ENCODE measurements around the gene GINS1. TPM values are rescaled to one million over a fixed set of nuclear protein-coding genes. Genes with fewer than 3 reads are reported as not detected.

The GINS1 gene
- total RNA-seq, 2 experiments from 2014 or later: 22.8 to 29.9 TPM

DNA sequence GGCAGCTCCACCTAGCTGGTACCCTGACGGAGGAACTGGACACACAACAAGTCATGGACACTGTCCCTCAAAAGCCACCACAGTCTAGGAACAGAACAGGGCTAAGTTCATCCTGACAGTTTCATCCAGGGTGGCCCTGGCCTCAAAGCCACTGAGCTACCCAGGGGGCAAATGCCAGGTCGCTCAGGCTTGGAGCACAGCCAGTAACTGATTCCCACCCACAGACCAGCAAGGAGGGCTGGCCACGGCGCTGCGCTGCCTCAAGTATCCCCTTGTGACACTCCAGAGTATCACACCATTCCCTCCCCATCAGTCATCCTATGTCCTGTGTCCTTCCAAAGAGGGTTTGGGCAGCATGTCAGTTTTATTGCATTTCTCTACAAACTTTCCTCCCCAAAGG, 72.2 kb downstream of the GINS1 start:
- ChIA-PET POLR2A (interaction anchor here (0.8 kb wide), 1 partner anchor 124 kb away, joined by 3 read pairs; no protein-coding TSS in a partner anchor), CTCF (ENCODE audit: unreplicated experiment) (no interaction called here)
- intact Hi-C loops (cut with micrococcal nuclease; ENCODE audit: unreplicated experiment): no loop called here
- Histone ChIP-seq H2AFZ (ENCODE audit: low read length) (no peak overlapping the region), H4K20me1 (ENCODE audit: insufficient read depth, low read length) (no peaks in the 10 kb centered on the region), H3K4me1 (ENCODE audit: insufficient read depth, low read length, poor library complexity, severe bottlenecking) (no peaks in the 10 kb centered on the region), H3K79me2 (ENCODE audit: insufficient read depth, low read depth, low read length) (no peaks in the 10 kb centered on the region), H3K9me3 (ENCODE audit: low read length) (no peaks in the 10 kb centered on the region), H3K4me3 (ENCODE audit: low read depth, low read length, poor library complexity, severe bottlenecking) (no peak overlapping the region), H3K36me3 (ENCODE audit: insufficient read depth, low read length) (no peaks in the 10 kb centered on the region), H3K27ac (ENCODE audit: low read depth, low read length, poor library complexity, severe bottlenecking) (no peak overlapping the region), H3K4me2 (ENCODE audit: low read length) (no peak overlapping the region), H3K9me2 (ENCODE audit: insufficient read depth, low read length) (no peaks in the 10 kb centered on the region)
- no TSS peak for BruUV-seq (replicated peaks)
- no peak for DNase-seq (ENCODE audit: low spot score)
- TF ChIP-seq, protein P1, sequence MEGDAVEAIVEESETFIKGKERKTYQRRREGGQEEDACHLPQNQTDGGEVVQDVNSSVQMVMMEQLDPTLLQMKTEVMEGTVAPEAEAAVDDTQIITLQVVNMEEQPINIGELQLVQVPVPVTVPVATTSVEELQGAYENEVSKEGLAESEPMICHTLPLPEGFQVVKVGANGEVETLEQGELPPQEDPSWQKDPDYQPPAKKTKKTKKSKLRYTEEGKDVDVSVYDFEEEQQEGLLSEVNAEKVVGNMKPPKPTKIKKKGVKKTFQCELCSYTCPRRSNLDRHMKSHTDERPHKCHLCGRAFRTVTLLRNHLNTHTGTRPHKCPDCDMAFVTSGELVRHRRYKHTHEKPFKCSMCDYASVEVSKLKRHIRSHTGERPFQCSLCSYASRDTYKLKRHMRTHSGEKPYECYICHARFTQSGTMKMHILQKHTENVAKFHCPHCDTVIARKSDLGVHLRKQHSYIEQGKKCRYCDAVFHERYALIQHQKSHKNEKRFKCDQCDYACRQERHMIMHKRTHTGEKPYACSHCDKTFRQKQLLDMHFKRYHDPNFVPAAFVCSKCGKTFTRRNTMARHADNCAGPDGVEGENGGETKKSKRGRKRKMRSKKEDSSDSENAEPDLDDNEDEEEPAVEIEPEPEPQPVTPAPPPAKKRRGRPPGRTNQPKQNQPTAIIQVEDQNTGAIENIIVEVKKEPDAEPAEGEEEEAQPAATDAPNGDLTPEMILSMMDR (conservative IDR thresholded peaks at IDR 0.05; ENCODE audit: low read length): no peak
- TF ChIP-seq EZH2phosphoT487 (IDR thresholded peaks at IDR 0.05; ENCODE audit: borderline replicate concordance, low read depth, low read length): no peak

DNA sequence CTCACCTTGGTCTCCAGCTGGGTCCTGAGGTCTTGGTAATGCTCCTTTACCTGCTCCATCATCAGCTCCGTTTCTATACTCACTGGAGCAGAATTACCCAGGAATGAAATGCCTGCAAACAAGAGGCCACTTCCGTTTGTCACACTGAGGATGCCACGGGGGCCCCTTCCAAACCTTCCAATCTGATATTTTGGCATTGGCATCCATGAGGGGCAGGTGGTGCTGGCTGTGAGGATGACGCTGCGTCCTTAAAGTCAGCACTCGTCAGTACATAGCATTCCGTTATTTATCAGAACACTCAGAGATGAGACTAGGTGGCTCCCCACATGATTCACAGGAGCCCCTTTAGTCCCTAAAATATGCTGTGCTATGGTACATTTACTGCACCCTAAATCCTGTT, 72.7 kb downstream of the GINS1 start:
- Histone ChIP-seq H3K9me2 (ENCODE audit: insufficient read depth, low read length) (no peaks in the 10 kb centered on the region), H3K4me3 (ENCODE audit: low read depth, low read length, poor library complexity, severe bottlenecking) (no peak overlapping the region), H3K4me2 (ENCODE audit: low read length) (no peak overlapping the region), H3K36me3 (ENCODE audit: insufficient read depth, low read length) (no peaks in the 10 kb centered on the region), H2AFZ (ENCODE audit: low read length) (no peak overlapping the region), H3K9me3 (ENCODE audit: low read length) (no peaks in the 10 kb centered on the region), H3K79me2 (ENCODE audit: insufficient read depth, low read depth, low read length) (no peaks in the 10 kb centered on the region), H3K4me1 (ENCODE audit: insufficient read depth, low read length, poor library complexity, severe bottlenecking) (peaks cover 3% of the 10 kb centered on the region), H3K27ac (ENCODE audit: low read depth, low read length, poor library complexity, severe bottlenecking) (no peak overlapping the region), H4K20me1 (ENCODE audit: insufficient read depth, low read length) (no peaks in the 10 kb centered on the region)
- DNase-seq (ENCODE audit: low spot score): no peak
- TF ChIP-seq, protein P1 (conservative IDR thresholded peaks at IDR 0.05; ENCODE audit: low read length): no peak
- no peak for TF ChIP-seq EZH2phosphoT487 (IDR thresholded peaks at IDR 0.05; ENCODE audit: borderline replicate concordance, low read depth, low read length)
- intact Hi-C loops (cut with micrococcal nuclease; ENCODE audit: unreplicated experiment): no loop called here
- no TSS peak for BruUV-seq (replicated peaks)
- CTCF ChIA-PET (ENCODE audit: unreplicated experiment): no interaction called here
- POLR2A ChIA-PET: no interaction called here

DNA sequence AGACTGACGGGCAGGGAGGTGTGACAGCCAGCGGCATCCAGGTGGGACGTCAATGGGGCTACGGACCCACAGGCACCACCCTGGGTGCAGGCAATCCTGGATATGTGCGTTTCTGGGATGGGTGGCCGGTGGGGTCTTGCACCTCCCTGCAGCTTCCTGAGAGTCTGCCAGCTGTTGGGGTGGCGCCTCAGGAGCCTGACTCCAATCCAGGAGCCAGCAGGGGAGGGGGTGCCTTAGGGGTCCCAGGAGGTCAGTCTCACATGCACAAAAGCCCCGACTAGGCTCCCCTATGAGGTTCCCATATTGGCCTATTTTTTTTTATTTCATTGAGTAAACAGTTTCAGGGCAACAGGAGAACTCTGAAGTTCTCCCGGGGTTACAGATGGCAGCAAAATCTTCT, 73.3 kb downstream of the GINS1 start:
- ChIA-PET CTCF (ENCODE audit: unreplicated experiment) (no interaction called here), POLR2A (no interaction called here)
- Histone ChIP-seq H4K20me1 (ENCODE audit: insufficient read depth, low read length) (no peaks in the 10 kb centered on the region), H3K4me3 (ENCODE audit: low read depth, low read length, poor library complexity, severe bottlenecking) (no peak overlapping the region), H3K4me1 (ENCODE audit: insufficient read depth, low read length, poor library complexity, severe bottlenecking) (peaks cover 5% of the 10 kb centered on the region), H3K4me2 (ENCODE audit: low read length) (no peak overlapping the region), H2AFZ (ENCODE audit: low read length) (no peak overlapping the region), H3K27ac (ENCODE audit: low read depth, low read length, poor library complexity, severe bottlenecking) (no peak overlapping the region), H3K79me2 (ENCODE audit: insufficient read depth, low read depth, low read length) (no peaks in the 10 kb centered on the region), H3K9me3 (ENCODE audit: low read length) (no peaks in the 10 kb centered on the region), H3K9me2 (ENCODE audit: insufficient read depth, low read length) (no peaks in the 10 kb centered on the region), H3K36me3 (ENCODE audit: insufficient read depth, low read length) (no peaks in the 10 kb centered on the region)
- no TSS peak for BruUV-seq (replicated peaks)
- no peak for TF ChIP-seq EZH2phosphoT487 (IDR thresholded peaks at IDR 0.05; ENCODE audit: borderline replicate concordance, low read depth, low read length)
- TF ChIP-seq, protein P1 (conservative IDR thresholded peaks at IDR 0.05; ENCODE audit: low read length): no peak
- DNase-seq (ENCODE audit: low spot score): no peak
- intact Hi-C loops (cut with micrococcal nuclease; ENCODE audit: unreplicated experiment): no loop called here

Measured in OCI-LY7 (cell line).